Stimulated activated CD4-positive, alpha-beta T cell treated with anti-CD3 and anti-CD28 coated beads, Interleukin-1b, Interleukin-23, amount 100 ng/mL, for 4 hours (primary cell): ENCODE data around the gene RAB9A.
"Not testable (repeated sequence)": the region's sequence is repeated elsewhere in the genome, so short reads cannot be mapped to it uniquely, and the experiment has no call there.

ENCODE experiments used
- DNase-seq, 2 donors: peaks; one replicate each; pipeline ENCODE4 v3.0.0-alpha.2; 2020; ENCODE audit warnings: low read depth in 2 of 2

RAB9A gene, protein sequence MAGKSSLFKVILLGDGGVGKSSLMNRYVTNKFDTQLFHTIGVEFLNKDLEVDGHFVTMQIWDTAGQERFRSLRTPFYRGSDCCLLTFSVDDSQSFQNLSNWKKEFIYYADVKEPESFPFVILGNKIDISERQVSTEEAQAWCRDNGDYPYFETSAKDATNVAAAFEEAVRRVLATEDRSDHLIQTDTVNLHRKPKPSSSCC

DNA sequence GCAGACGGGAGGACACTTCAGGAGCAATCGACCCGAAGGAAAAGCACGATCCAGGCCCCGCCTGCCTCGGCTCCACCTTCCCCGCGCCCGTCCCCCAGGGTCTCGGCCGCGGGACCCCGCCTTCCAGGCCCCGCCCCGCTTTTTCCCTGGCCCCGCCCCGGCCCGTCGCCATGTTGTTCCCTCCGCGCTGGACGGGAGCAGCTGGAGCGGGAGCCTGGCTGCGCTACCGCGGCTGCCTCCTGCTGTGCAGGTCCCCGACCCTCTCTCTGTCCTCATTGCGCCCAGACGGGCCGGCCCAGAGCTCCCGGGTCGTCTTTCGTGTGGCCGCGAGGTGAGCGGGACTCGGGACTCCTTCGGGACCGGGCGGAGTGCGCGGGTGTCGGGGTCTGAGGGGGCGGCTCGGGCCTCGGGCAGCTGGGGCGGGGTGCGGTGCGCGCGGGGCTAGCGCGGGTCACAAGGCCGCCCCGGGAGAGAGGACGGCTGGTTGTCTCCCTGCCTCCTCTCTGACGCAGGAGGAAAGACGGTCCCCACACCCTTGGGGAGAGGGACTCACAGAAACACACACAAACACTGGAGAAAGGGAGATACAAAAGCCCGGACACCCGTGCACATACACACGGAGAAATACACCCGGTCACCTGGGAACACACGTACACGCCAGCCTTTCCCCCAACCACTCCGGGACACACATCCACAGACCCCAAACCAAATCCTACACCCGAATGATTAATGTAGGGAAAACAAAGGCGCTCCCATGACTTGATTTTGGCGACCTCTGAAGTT lies at the start of gene RAB9A:
Gene RAB9A (plus strand): TSS at position 171 of the 783 bp plus-strand sequence. CDS start 19,619 bp downstream, outside the sequence.
- DNase-seq: peak; percentile 71 to 81

DNA sequence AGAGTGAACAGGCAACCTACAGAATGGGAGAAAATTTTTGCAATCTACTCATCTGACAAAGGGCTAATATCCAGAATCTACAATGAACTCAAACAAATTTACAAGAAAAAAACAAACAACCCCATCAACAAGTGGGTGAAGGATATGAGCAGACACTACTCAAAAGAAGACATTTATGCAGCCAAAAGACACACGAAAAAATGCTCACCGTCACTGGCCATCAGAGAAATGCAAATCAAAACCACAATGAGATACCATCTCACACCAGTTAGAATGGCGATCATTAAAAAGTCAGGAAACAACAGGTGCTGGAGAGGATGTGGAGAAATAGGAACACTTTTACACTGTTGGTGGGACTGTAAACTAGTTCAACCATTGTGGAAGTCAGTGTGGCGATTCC lies 47.2 kb upstream of the RAB9A start:
- not testable (repeated sequence) for DNase-seq

DNA sequence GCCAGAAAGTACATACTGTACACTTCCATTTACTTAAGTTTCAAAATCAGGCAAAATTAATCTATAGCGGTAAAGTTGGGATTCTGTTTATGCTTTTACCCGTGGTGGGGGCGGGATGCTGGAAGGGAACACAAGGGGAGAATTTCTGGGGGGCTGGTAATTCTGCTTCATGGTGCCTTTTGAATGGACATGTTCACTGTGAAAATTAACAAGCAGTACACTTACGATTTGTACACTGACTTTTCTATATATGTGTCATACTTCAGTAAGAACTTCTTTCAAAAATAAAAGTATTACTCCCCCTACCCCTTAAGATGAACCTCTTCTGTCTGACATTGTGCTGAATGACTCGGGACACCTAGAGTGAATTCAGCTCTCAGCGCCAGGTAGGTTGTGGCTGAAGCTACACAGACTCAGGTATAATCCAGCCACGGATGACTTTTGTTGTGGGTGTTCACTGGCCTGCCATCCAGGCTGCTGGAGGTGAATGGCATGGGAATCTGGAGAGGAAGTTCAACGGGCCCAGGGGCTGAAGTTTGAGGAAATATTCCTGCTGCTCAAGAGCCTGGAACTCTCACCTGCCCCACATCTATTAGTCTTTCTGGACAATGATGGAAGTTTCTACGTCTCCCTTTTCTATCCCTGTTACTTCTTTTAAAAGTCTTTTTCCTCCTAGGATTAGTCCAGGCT lies 43.3 kb upstream of the RAB9A start:
- DNase-seq: no peak

DNA sequence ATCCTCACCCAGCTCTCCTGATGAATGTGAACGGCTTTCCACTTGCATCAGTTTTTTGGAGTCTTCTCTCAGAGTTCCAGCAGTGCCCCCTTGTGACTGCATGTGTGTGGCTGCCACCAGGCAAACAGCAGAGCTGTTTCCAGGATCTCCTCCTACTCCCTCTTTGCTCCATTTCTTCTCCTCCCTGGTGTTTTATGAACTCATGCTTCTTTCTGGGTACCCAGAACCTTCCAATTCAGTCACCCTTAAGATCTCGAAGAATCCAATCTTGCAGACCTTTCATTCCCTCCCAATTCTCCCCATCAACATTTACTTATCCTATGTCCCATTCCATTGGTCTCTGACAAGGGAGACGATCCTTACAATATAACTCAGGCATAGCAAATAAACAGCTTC lies 42.8 kb upstream of the RAB9A start:
- peak in 1 of 2 donors; percentile 18 for DNase-seq

DNA sequence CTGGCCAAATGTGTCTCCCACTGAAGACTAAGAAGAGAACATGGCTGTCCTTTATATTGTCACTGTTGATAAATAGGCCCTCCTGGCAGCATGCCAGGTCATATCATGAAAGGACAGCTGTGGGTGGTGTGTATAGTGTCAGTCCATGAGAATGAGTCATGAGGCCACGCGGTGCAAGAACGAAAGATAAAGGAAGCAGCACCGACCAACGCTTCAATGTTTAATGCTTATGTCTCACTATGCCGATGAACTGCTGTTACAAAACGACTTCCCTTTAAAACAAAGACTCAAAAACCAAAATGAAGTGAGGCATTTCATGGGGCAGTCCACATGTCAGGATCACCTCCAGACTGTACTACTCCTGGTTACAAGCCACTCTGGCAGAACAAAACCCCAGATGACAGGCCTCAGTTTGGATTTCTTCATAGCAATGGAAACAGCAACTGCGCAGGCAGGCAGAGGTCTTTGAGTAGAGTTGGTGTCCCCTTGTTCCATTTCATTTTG lies 41.2 kb upstream of the RAB9A start:
- peak; percentile 31 to 37 for DNase-seq

DNA sequence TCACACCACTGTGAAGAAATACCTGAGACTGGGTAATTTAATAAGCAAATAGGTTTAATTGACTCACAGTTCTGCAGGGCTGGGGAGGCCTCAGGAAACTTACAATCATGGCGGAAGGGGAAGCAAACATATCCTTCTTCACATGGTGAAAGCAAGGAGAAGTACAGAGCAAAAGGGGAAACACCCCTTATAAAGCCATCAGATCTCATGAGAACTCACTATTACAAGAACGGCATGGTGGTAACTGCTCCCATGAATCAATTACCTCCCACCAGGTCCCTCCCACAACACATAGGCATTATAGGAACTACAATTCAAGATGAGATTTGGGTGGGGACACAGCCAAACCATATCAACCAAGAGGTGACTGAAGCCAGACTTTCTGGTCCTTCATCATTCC lies 40.6 kb upstream of the RAB9A start:
- DNase-seq: not testable (repeated sequence)

DNA sequence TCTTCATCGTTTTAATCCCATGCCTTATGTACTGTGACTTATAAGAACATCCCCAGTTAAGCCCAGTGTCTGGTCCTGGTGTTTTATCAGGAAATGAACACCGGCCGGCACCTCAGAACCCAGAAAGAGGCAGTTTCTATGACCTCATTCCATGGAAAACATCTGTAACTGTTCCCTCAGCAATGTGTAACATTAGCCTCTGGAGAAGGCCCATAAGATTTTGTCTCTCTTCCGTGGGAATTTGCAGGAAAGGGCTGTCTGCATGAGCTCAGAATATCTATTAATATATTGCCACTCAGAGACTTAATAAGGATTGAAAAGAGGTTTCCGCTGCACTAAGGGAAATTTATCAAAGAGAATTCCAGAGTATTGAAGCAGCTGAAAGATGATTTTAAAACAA lies 39.1 kb upstream of the RAB9A start:
- no peak for DNase-seq

DNA sequence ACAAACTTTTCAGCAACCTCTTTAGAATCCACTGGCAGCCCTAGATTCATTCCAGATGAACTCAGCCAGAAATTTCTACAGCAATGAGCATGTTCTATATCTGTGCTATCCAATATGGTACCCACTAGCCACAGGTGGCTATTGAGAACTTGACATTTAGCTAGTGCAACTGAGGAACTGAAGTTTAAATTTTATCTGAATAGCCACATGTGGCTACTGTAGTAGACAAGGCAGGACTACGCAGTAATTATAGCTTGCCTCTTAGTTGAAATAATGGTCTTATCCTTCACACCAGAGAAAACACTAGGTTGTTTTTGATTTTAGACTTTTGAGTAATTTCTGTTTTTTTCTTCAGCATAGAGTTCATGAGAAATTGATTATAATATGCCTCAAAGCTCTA lies 38.6 kb upstream of the RAB9A start:
- DNase-seq: no peak

DNA sequence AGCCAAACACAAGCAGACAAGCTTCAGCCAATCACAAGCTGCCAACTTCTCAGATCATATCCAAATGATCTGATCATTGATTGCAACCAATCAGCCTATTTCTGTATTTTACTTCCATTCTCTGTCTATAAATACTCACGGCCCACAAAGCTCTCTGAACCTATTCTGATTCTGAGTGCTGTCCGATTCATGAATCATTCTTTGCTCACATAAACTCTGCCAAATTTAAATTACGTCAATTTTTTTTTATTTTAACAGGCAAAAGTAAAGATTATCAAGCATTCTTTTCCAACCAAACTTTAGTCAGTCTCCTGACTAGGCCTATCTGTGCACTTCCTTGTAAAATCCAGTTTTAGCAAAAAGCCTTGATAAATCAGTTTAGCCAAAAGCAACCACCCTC lies 37.8 kb upstream of the RAB9A start:
- DNase-seq: no peak

DNA sequence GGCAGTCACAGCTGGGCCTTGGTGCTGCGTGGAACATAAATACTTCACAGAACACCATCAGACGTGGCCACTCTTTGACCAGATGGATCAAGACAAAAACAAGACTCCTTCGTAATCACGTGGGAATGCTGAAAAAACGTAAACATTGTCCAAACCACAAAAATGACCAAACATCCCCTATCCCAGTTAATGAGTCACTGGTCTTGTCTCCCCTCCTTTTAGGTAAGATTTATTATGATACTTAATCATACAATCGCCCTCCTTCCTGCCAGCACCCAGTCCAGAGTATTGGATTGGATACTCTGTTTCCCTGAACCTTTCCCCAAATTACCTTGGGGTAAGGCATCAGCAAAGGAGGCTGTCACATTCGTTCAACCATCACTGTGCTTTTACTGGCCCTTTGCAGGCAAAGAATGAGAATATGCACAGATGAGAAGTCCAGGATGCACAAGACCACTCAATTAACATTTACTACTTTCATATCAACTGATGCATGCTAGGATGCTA lies 36.6 kb upstream of the RAB9A start:
- DNase-seq: no peak

DNA sequence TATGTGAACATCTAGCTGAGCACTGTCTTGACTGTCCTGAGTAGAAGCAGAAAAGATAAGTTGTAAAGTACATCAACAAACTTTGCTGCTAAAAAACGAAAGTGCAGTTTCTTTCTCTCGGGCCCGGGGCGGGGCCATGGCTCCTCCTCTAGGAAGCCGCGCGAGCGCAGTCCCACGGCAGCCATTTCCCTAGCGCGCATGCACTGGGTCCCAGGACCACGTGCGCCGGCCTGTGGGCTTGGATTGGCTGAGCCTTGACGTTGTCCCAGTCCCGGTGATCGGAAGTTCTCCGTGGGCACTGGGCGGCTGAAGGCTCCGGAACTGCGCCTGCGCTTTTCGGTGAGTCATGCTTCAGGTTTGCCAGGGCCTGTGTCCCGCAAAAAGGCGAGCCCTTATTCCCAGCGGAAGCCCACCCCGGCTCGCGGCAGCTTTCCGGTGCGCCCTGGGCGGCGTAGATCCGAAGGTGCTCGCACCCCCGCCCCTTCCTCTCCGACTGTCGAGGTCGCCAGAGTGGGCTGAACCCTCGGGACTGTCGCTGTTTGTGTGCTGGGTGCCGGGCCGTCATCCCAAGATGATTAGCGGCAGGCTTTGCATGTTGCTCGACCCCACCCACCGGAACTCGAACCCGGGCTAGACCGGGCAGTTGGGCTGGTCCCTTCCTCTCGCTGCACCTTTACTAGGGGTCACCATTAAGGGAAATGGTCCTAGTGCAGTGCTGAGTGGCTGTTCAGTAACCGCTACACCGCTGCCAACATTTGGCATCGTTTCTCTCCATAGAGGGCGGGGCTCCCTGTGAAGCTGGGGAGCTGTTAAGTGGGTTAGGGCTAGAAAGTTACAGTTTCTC lies 35.9 kb upstream of the RAB9A start, which contains the start of gene TCEANC:
Gene TCEANC (plus strand): TSS at position 292 of the 844 bp plus-strand sequence. CDS start 9,368 bp downstream, outside the sequence.
- DNase-seq: peak; percentile 81 to 95

DNA sequence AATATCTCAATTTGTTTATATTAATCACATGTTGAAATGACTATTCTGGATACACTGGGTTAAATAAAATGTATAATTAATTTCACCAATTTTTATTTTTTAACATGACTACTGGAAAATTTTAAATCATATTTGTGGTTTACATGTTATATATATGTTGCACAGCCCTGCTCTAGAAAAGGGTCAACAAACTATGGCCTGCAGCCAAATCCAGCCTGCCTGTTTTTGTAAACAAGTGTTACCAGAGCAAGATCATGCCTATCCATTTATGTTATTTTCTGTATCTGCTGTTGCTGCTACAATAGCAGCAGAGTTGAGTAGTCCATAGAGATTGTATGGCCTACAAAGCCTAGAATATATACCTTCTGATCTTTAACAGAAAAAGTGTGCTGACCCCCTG lies 34.8 kb upstream of the RAB9A start:
- no peak for DNase-seq

DNA sequence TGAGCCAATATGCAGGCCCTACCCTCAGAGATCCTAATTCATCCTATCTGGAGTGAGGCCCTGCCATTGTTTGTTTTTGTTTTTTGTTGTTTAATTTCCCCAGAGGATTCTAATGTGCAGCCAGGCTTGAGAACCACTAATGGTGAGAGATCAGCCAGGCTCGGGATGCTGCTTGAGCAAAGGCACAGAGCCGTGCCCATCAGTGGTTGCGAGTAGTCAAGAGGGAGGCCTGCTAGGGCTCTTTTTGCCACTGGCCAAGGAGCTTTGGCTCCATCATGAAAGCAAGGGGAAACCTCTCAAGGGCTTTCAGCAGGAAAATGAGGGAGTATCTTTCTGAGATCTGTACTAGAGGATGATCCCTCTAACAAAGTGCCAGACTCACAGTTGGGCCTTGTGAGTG lies 33.3 kb upstream of the RAB9A start:
- DNase-seq: no peak

DNA sequence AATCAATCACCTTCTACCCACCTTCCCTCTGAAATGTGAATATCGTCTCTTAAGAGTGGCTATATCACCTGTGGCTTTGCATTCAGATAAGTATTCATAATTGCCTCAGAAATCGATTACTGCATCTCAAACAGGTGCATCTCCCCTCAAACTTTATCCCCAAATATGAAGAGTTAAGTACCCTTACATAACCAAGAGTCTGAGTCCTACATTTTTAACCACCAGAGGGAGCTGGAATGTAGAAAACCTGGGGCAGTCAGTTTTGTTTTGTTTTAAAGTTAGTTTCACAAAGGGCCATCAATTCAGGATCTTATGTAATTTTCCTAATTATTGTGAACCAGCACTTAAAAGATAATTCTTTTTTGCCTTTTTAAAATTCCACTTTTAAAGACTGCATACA lies 30.3 kb upstream of the RAB9A start:
- DNase-seq: peak in 1 of 2 donors; percentile 15

DNA sequence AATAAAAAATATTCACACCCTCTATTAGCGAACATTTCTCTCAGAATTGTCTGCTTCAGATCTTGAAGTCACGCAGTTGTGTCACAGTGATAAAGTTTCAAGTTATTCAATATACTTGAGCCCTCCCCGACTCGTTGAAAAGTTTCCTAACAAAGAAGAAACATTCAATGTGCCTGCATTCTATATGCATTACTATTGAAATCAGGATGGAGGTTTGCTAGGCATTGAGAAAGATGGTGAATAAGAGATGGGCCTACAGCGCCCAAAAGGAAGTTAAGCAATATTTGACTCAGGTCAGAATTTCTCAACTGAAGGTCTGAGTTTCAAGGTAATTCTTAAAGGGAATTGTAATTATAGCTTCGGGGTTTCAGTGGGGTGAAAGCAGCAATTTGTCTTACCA lies 29.9 kb upstream of the RAB9A start:
- DNase-seq: no peak

DNA sequence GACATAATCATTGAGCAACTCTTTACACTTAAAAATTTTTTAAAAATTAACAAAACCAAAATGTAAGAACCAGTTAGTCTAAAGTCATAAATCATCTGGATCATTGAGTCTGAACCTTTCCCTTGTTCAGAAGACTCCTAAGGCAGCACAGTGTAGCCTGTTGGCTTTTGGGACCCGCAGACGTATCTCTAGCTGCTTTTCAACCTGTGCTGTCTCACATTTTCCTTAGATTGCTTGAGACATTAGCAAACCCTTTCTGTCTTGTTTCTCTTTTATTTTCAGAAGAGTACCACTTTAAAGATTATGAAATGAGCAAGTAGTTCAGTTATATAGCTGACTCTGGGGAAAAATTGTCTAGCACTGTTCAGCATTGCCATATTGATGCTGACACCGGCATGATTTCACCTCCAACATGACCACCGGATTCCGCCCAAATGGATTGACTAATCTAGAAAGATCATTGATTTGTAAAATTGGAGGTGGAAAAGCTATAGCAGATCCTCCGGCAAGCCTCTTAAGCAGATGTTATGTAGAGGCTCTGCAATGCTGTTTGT lies 27.1 kb upstream of the RAB9A start:
- DNase-seq: no peak

DNA sequence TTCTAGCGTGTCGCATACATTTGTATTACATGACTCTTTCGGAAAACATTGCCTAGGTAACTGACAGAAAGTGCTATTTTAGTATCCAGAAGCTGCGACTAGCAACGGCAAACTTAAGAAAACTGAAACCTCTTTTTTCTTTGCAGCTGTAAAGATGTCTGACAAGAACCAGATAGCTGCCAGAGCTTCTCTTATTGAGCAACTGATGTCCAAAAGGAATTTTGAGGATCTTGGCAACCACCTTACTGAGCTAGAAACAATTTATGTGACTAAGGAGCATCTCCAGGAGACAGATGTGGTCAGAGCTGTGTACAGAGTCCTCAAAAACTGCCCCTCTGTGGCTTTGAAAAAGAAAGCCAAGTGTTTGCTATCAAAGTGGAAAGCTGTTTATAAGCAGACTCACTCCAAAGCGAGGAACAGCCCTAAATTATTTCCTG lies 26.6 kb upstream of the RAB9A start:
- no peak for DNase-seq

DNA sequence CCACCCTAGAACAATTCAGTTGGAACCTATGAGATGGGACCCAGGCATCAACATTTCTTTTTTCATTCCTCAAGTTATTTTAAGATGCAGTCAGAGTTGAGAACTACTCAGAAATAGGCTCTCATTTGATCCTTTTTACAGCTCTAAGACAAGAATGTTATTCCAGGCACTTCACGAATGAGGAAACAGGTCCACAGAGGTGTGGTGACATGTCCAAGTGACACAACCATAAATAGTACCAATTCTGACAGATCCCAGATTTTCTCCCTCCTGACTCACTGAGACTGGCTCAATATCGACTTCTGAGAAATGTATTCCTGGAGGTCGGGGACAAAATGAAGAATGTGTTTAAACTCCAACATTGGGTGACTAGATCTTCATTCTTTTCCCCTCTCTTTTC lies 24.9 kb upstream of the RAB9A start:
- no peak for DNase-seq

DNA sequence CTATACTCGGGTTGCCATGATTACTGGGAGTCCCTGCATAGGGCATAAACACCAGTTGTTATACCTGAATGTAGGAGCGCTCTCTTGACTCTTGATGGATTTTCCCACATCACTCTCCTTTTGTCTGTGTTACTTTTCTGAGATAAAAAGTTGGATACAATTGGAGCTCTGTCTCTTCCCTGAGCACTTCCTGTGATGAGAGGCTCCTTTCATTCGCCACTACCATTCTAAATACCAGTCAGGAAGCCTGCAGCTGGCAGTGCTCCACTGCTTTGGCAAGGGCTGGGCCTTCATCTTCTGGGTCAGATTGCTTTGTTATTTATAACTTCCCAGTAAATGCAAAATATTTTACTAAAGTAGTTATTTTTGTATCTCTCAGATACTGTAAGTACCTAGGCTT lies 22.1 kb upstream of the RAB9A start:
- no peak for DNase-seq

DNA sequence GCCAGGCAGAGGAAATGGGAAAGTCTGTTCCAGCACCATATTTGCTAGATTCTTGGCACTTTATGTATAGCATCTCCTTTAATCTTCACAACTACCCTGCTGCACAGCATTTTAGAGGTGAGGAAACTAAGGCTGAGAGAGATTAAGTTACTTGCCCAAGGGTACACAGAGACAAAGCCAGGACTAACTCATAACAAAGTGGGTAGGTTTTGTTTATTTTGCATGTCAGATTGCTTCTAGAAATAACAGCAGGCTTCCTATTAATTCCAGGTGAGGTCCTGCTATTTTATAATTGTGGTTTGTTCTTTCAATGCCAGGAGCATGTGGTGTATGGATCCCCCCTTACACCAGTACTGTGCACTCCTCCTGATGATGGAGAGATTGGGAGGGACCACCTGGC lies 21.0 kb upstream of the RAB9A start:
- no peak for DNase-seq

DNA sequence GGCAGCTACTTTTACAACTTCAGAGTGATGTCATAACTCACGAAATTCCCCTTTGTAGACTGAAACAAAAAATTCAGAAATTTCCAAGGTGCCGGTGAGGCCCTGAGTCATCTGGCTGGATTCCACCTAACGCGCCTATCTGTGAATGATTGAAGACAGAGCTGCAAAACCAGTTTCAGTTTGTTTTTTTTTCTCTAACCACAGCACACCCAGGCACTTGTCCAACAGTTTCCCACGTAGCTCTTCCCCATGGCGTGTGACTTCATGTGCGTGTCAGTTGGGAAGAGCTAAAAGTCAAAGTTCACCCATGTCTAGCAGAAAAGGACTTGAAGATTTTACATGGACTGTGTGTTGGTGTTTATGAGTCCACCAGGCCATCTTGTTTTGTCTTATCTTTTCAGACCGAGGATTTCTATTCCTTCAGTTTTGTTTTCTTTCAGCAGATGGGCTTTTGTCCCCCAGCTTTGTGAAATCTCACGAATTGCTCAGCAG lies 19.6 kb upstream of the RAB9A start:
- peak; percentile 25 to 30 for DNase-seq
